SK-N-SH (cell line): Measurements from ENCODE around the gene MEX3A. TPM values are rescaled to one million over a fixed set of nuclear protein-coding genes. Genes with fewer than 3 reads are reported as not detected.

ENCODE experiments used
- CTCF ChIA-PET: fragments of 300-600, 350-600 bp; formaldehyde crosslinking; extraction: SDS; loops from one replicate; lab custom pipeline; 2021; lab: Yijun Ruan, JAX
- POLR2A ChIA-PET: fragments of 350-600 bp; sonication (Branson Sonifier 250); formaldehyde crosslinking; extraction: SDS; loops from one replicate; lab custom pipeline; 2020; ENCODE audit warnings: antibody characterized with exemption, inconsistent platforms; lab: Yijun Ruan, JAX
- DNase-seq: peaks from one replicate; pipeline ENCODE4 v3.0.0; 2012
- H2AFZ ChIP-seq: fragments of 200-600 bp; sonication (generic); 2 replicates; pipeline ENCODE4 v1.8.1; 2016; ENCODE audit warnings: antibody characterized with exemption, mild to moderate bottlenecking, low read depth
- H3F3A ChIP-seq: fragments of 200-600 bp; sonication (generic); replicated peaks from 2 replicates; pipeline ENCODE3; 2016; ENCODE audit warnings: antibody characterized with exemption, mild to moderate bottlenecking; ENCODE audit not compliant: insufficient read depth
- H3K27ac ChIP-seq, 2 experiments: fragments of 200-500 bp in 1 of 2; fragments of 200-600 bp in 1 of 2; sonication (Bioruptor generic) in 1 of 2; sonication (generic), shearing (Covaris generic) in 1 of 2; 2 replicates each; pipeline versions ENCODE4 v1.5.1 to v1.6.1; 2014 to 2016; ENCODE audit warnings: low read depth in 2 of 2, inconsistent platforms in 1 of 2, low read length in 1 of 2, mild to moderate bottlenecking in 1 of 2, mixed read lengths in 1 of 2
- H3K27me3 ChIP-seq: fragments of 200-600 bp; sonication (generic), shearing (Covaris generic); 2 replicates; pipeline ENCODE4 v1.6.1; 2016; ENCODE audit warnings: mixed run types; ENCODE audit not compliant: insufficient read depth
- H3K36me3 ChIP-seq, 2 experiments: fragments of 200-500 bp in 1 of 2; fragments of 200-600 bp in 1 of 2; sonication (Bioruptor generic) in 1 of 2; sonication (generic) in 1 of 2; replicated peaks in 1 of 2; 2 replicates each; pipeline versions ENCODE3 to v1.5.1; 2014 to 2016; ENCODE audit warnings: low read length in 1 of 2, mild to moderate bottlenecking in 1 of 2; ENCODE audit not compliant: insufficient read depth in 2 of 2, control insufficient read depth in 1 of 2
- H3K4me1 ChIP-seq, 2 experiments: fragments of 200-500 bp in 1 of 2; fragments of 200-600 bp in 1 of 2; sonication (Bioruptor generic) in 1 of 2; sonication (generic), shearing (Covaris generic) in 1 of 2; 2 replicates each; pipeline versions ENCODE4 v1.5.1 to v1.6.1; 2014 to 2016; ENCODE audit warnings: low read depth in 1 of 2, low read length in 1 of 2, mixed run types in 1 of 2; ENCODE audit not compliant: insufficient read depth in 2 of 2, control insufficient read depth in 1 of 2
- H3K4me2 ChIP-seq: fragments of 200-600 bp; sonication (generic), shearing (Covaris generic); 2 replicates; pipeline ENCODE4 v1.6.1; 2017; ENCODE audit warnings: mixed run types
- H3K4me3 ChIP-seq, 2 experiments: fragments of 200-500 bp in 1 of 2; fragments of 200-600 bp in 1 of 2; sonication (Bioruptor generic) in 1 of 2; sonication (generic), shearing (Covaris generic) in 1 of 2; 2 replicates each; pipeline versions ENCODE4 v1.5.1 to v1.8.1; 2014 to 2016; ENCODE audit warnings: low read depth in 2 of 2, inconsistent platforms in 1 of 2, low read length in 1 of 2, mild to moderate bottlenecking in 1 of 2, mixed read lengths in 1 of 2, moderate library complexity in 1 of 2
- H3K79me2 ChIP-seq: fragments of 200-600 bp; sonication (generic); 2 replicates; pipeline ENCODE4 v1.8.1; 2017; ENCODE audit warnings: mild to moderate bottlenecking; ENCODE audit not compliant: insufficient read depth
- H3K9ac ChIP-seq: fragments of 200-600 bp; sonication (generic); 2 replicates; pipeline ENCODE4 v1.6.1; 2017; ENCODE audit warnings: mixed run types
- H3K9me2 ChIP-seq: fragments of 200-600 bp; sonication (generic); 2 replicates; pipeline ENCODE4 v1.6.1; 2017; ENCODE audit warnings: mixed run types
- H3K9me3 ChIP-seq: fragments of 200-600 bp; sonication (generic); 2 replicates; pipeline ENCODE4 v1.6.1; 2017; ENCODE audit warnings: mixed run types, mild to moderate bottlenecking, moderate library complexity
- H4K20me1 ChIP-seq: fragments of 200-600 bp; sonication (generic); 2 replicates; pipeline ENCODE4 v1.6.1; 2017; ENCODE audit warnings: mild to moderate bottlenecking, mixed run types; ENCODE audit not compliant: insufficient read depth
- CHD2 ChIP-seq: fragments of 150-350 bp; IDR thresholded peaks from 2 replicates; pipeline ENCODE4 v1.6.1; 2018; ENCODE audit warnings: low read length; ENCODE audit not compliant: partially characterized antibody
- CTCF ChIP-seq: fragments of 200-600 bp; sonication (generic); IDR thresholded peaks from 2 replicates; pipeline ENCODE4 v1.6.1; 2017; ENCODE audit warnings: antibody characterized with exemption, mild to moderate bottlenecking, moderate library complexity
- FOXM1 ChIP-seq: IDR thresholded peaks from 2 replicates; pipeline ENCODE4 v1.4.0; 2012; ENCODE audit warnings: low read depth, mild to moderate bottlenecking
- IRF3 ChIP-seq: fragments of 150-350 bp; IDR thresholded peaks from 2 replicates; pipeline ENCODE4 v1.6.1; 2016; ENCODE audit warnings: mild to moderate bottlenecking, low read depth, low read length
- JUND ChIP-seq: IDR thresholded peaks from 2 replicates; pipeline ENCODE4 v1.4.0; 2012
- MAX ChIP-seq: IDR thresholded peaks from 2 replicates; pipeline ENCODE4 v1.4.0; 2012; ENCODE audit warnings: low read depth
- MEF2A ChIP-seq: IDR thresholded peaks from 2 replicates; pipeline ENCODE4 v1.4.0; 2012; ENCODE audit warnings: low read depth, borderline replicate concordance
- NFIC ChIP-seq: IDR thresholded peaks from 2 replicates; pipeline ENCODE4 v1.4.0; 2012; ENCODE audit warnings: borderline replicate concordance
- POLR2AphosphoS5 ChIP-seq: IDR thresholded peaks from 2 replicates; pipeline ENCODE4 v1.6.1; 2012; ENCODE audit warnings: low read depth, low read length
- RCOR1 ChIP-seq: fragments of 150-350 bp; IDR thresholded peaks from 2 replicates; pipeline ENCODE4 v1.6.1; 2017; ENCODE audit warnings: antibody characterized with exemption, low read length
- REST ChIP-seq: IDR thresholded peaks from 2 replicates; pipeline ENCODE4 v1.6.1; 2012; ENCODE audit warnings: mild to moderate bottlenecking, low read depth, low read length, moderate library complexity
- RXRA ChIP-seq: IDR thresholded peaks from 2 replicates; pipeline ENCODE4 v1.4.0; 2012; ENCODE audit warnings: low read depth, mild to moderate bottlenecking, borderline replicate concordance
- TAF1 ChIP-seq: IDR thresholded peaks from 2 replicates; pipeline ENCODE4 v1.6.1; 2012; ENCODE audit warnings: low read depth, mild to moderate bottlenecking, low read length, moderate library complexity, borderline replicate concordance
- TCF12 ChIP-seq: IDR thresholded peaks from 2 replicates; pipeline ENCODE4 v1.4.0; 2012
- TEAD4 ChIP-seq: IDR thresholded peaks from 2 replicates; pipeline ENCODE4 v1.4.0; 2012; ENCODE audit warnings: mild to moderate bottlenecking, borderline replicate concordance; ENCODE audit not compliant: insufficient read depth
- USF2 ChIP-seq: fragments of 150-350 bp; IDR thresholded peaks from 2 replicates; pipeline ENCODE4 v1.6.1; 2017; ENCODE audit warnings: antibody characterized with exemption, low read length, low read depth, borderline replicate concordance
- WGBS: methylation state at CpG from one replicate; pipeline ENCODE4 v1.1.6; 2017; ENCODE audit warnings: low lambda C conversion rate; 5-methylcytosine and 5-hydroxymethylcytosine counted together
- polyA plus RNA-seq, 3 experiments: library from polyadenylated mRNA; depleted of rRNA; stranded (reverse); fragments of >200 nt; gene quantifications; 2 replicates each; pipeline ENCODE4 v1.2.3, GENCODE V29; 2012

MEX3A gene
- polyA plus RNA-seq, 1 of the 3 experiments (the other 2 are of a cell fraction), result 16.2 TPM

- CTCF ChIA-PET, result interaction anchor here (1.4 to 29.6 kb wide), 4 partner anchors 9 to 120 kb away, joined by 4 to 1559 read pairs (median 45); partner anchors contain the start of gene LMNA
- no peak for DNase-seq
- peaks cover 58 to 61% of the 10 kb centered on the region in 2 experiments for H3K4me1 ChIP-seq
These were observed 22.9 kb upstream of the MEX3A start for GRCh38 chr1:156104861-156105832.

More at GRCh38 chr1:156104861-156105832, 22.9 kb upstream of the MEX3A start:
- H3K27me3 ChIP-seq, result no peaks in the 10 kb centered on the region
- H2AFZ ChIP-seq, result no peak overlapping the region
- H3K79me2 ChIP-seq, result peaks cover 40% of the 10 kb centered on the region
- POLR2A ChIA-PET, result interaction anchor here (1.6 to 1.9 kb wide), 2 partner anchors 9 to 19 kb away, joined by 6 to 8 read pairs; partner anchors contain the start of gene LMNA
- no peak overlapping the region for H3K4me3 ChIP-seq
- H3K27ac ChIP-seq, result peak overlapping the region; percentile 77 to 99
- H3K4me2 ChIP-seq, result peak overlapping the region; percentile 68
- peaks cover 52% of the 10 kb centered on the region for H3F3A ChIP-seq
- H3K9ac ChIP-seq, result peak overlapping the region; percentile 89
- H4K20me1 ChIP-seq, result no peaks in the 10 kb centered on the region
- no peaks in the 10 kb centered on the region for H3K9me2 ChIP-seq
- WGBS, result 93% methylated on average over 11 of the region's 11 CpGs
- TF ChIP-seq TEAD4, result no peak
- no peak for TF ChIP-seq REST
- no peak for TF ChIP-seq MEF2A
- no peak for TF ChIP-seq TCF12
- TF ChIP-seq USF2, result no peak
- TF ChIP-seq POLR2AphosphoS5, result no peak
- TF ChIP-seq MAX, result no peak
- no peak for TF ChIP-seq RCOR1
- no peak for TF ChIP-seq RXRA
- TF ChIP-seq FOXM1, result no peak
- no peak for TF ChIP-seq IRF3
- TF ChIP-seq CTCF, result no peak
- TF ChIP-seq NFIC, result no peak
- TF ChIP-seq CHD2, result no peak
- no peak for TF ChIP-seq TAF1
- TF ChIP-seq JUND, result no peak
- TF ChIP-seq, all 33 proteins: peak for 0
- Histone ChIP-seq H3K9me3 (no peaks in the 10 kb centered on the region), H3K36me3 (no peaks in the 10 kb centered on the region)
